Smooth muscle cell (in vitro differentiated cells): ENCODE data around the gene KSR1. TPM values are rescaled to one million over a fixed set of nuclear protein-coding genes. Genes with fewer than 3 reads are reported as not detected.

Experiments
- DNase-seq: peaks from one replicate; lab custom pipeline; 2025; ENCODE audit not compliant: unreplicated experiment; lab: John Stamatoyannopoulos, UW
- H2AFZ ChIP-seq: fragments of 200-600 bp; sonication (generic); 2 replicates; pipeline ENCODE4 v1.6.0; 2016; ENCODE audit warnings: antibody characterized with exemption, low read depth, mild to moderate bottlenecking
- H3F3A ChIP-seq: fragments of 200-600 bp; sonication (generic); 2 replicates; pipeline ENCODE4 v1.6.0; 2017; ENCODE audit warnings: antibody characterized with exemption, low read depth
- H3K27ac ChIP-seq: fragments of 200-600 bp; sonication (generic); 2 replicates; pipeline ENCODE4 v1.5.1; 2016; ENCODE audit warnings: low read depth, mild to moderate bottlenecking
- H3K27me3 ChIP-seq: fragments of 200-600 bp; sonication (generic); 2 replicates; pipeline ENCODE4 v1.6.1; 2016; ENCODE audit warnings: low read depth, mild to moderate bottlenecking
- H3K36me3 ChIP-seq: fragments of 200-600 bp; sonication (generic); 2 replicates; pipeline ENCODE4 v1.5.1; 2016; ENCODE audit warnings: low read depth
- H3K4me1 ChIP-seq: fragments of 200-600 bp; sonication (generic); 2 replicates; pipeline ENCODE4 v1.5.1; 2016; ENCODE audit warnings: low read depth
- H3K4me2 ChIP-seq: fragments of 200-600 bp; sonication (generic); 2 replicates; pipeline ENCODE4 v1.6.0; 2016; ENCODE audit warnings: mild to moderate bottlenecking
- H3K4me3 ChIP-seq: fragments of 200-600 bp; sonication (generic); 2 replicates; pipeline ENCODE4 v1.5.1; 2016; ENCODE audit warnings: mild to moderate bottlenecking
- H3K79me2 ChIP-seq: fragments of 200-600 bp; sonication (generic); 2 replicates; pipeline ENCODE4 v1.6.0; 2016; ENCODE audit warnings: low read depth, mild to moderate bottlenecking
- H3K9ac ChIP-seq: fragments of 200-600 bp; sonication (generic); 2 replicates; pipeline ENCODE4 v1.6.0; 2016; ENCODE audit warnings: low read depth
- H3K9me3 ChIP-seq: fragments of 200-600 bp; sonication (generic); replicated peaks from 2 replicates; pipeline ENCODE4 v1.5.1; 2016; ENCODE audit warnings: low read depth
- H4K20me1 ChIP-seq: fragments of 200-600 bp; sonication (generic); 2 replicates; pipeline ENCODE4 v1.6.0; 2016; ENCODE audit warnings: low read depth
- WGBS: methylation state at CpG from one replicate; pipeline ENCODE4 v1.1.7; 2016; ENCODE audit warnings: low lambda C conversion rate; 5-methylcytosine and 5-hydroxymethylcytosine counted together
- polyA plus RNA-seq: library from polyadenylated mRNA; unstranded; fragments of >200 nt; fragmentation: Nextera tagmentation; extraction: Ambion mirVana; gene quantifications from 2 replicates; pipeline ENCODE4 v1.2.1, GENCODE V29; 2016
- total RNA-seq: library from RNA; depleted of rRNA; stranded (reverse); fragments of >200 nt; gene quantifications from 2 replicates; pipeline ENCODE4 v1.2.3, GENCODE V29; 2014
- TF ChIP-seq, protein P1 (sequence below): fragments of 200-600 bp; sonication (generic); IDR thresholded peaks from 2 replicates; pipeline ENCODE4 v1.5.1; 2017; ENCODE audit warnings: borderline replicate concordance, mild to moderate bottlenecking, antibody characterized with exemption; ENCODE audit not compliant: insufficient read depth, poor library complexity, severe bottlenecking

The KSR1 gene
- total and polyA plus RNA-seq, 2 experiments from 2014 or later, result 40.4 to 65.1 TPM

DNA sequence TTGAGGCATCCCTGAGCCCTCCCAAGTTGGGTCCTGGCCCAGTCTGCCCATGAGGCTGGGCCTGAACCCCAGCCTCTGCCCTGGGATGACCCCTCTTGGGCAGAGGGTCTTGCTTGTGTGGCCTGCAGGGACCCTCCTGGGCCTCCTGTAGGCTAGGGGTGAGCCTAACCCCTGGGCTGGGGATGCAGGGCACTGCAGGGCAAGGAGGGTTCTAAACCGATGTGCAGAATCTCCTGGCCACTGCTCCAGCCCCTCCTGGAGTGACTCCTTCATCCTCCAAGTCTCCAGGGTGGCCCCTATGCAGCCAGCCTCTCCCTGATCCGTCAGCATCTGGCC, 212.2 kb downstream of the KSR1 start:
- H3K27ac ChIP-seq, result no peak overlapping the region
- H3K4me2 ChIP-seq, result no peak overlapping the region
- DNase-seq, result no peak
- H3K4me3 ChIP-seq, result no peak overlapping the region
- no peaks in the 10 kb centered on the region for H3F3A ChIP-seq
- 60% methylated on average over 2 of the region's 2 CpGs for WGBS
- H3K27me3 ChIP-seq, result no peaks in the 10 kb centered on the region
- H2AFZ ChIP-seq, result no peak overlapping the region
- no peaks in the 10 kb centered on the region for H3K79me2 ChIP-seq
- H3K4me1 ChIP-seq, result no peaks in the 10 kb centered on the region
- H3K9me3 ChIP-seq, result no peaks in the 10 kb centered on the region
- H3K9ac ChIP-seq, result no peak overlapping the region
- no peaks in the 10 kb centered on the region for H4K20me1 ChIP-seq
- no peaks in the 10 kb centered on the region for H3K36me3 ChIP-seq
- TF ChIP-seq, protein P1, sequence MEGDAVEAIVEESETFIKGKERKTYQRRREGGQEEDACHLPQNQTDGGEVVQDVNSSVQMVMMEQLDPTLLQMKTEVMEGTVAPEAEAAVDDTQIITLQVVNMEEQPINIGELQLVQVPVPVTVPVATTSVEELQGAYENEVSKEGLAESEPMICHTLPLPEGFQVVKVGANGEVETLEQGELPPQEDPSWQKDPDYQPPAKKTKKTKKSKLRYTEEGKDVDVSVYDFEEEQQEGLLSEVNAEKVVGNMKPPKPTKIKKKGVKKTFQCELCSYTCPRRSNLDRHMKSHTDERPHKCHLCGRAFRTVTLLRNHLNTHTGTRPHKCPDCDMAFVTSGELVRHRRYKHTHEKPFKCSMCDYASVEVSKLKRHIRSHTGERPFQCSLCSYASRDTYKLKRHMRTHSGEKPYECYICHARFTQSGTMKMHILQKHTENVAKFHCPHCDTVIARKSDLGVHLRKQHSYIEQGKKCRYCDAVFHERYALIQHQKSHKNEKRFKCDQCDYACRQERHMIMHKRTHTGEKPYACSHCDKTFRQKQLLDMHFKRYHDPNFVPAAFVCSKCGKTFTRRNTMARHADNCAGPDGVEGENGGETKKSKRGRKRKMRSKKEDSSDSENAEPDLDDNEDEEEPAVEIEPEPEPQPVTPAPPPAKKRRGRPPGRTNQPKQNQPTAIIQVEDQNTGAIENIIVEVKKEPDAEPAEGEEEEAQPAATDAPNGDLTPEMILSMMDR, result no peak

DNA sequence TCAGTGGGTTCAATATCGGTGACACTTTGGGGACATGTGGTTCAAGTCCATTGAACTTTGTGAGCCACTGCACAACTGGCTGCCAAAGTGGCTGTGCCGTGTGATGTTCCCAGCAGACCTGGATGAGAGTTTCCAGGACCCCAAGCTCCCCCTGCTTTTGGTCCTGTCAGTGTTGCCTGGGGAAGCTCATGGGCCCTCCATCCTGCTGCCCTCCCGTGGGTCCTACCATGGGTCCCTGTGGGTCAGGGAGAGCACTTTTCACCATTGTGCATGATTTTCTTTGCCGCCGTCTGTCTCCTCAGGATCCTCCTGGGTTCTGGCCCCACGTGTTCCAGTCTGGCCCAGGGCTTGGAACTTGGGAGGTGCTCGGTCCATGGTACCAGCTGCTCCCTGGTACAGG, 212.9 kb downstream of the KSR1 start:
- H3K79me2 ChIP-seq, result no peaks in the 10 kb centered on the region
- H3K4me2 ChIP-seq, result no peak overlapping the region
- no peak overlapping the region for H3K4me3 ChIP-seq
- DNase-seq, result no peak
- H3K9me3 ChIP-seq, result no peaks in the 10 kb centered on the region
- TF ChIP-seq, protein P1, result no peak
- 82% methylated on average over 7 of the region's 7 CpGs for WGBS
- no peak overlapping the region for H3K27ac ChIP-seq
- H3F3A ChIP-seq, result no peaks in the 10 kb centered on the region
- no peaks in the 10 kb centered on the region for H3K27me3 ChIP-seq
- H4K20me1 ChIP-seq, result no peaks in the 10 kb centered on the region
- H3K4me1 ChIP-seq, result no peaks in the 10 kb centered on the region
- no peaks in the 10 kb centered on the region for H3K36me3 ChIP-seq
- no peak overlapping the region for H3K9ac ChIP-seq
- H2AFZ ChIP-seq, result no peak overlapping the region

DNA sequence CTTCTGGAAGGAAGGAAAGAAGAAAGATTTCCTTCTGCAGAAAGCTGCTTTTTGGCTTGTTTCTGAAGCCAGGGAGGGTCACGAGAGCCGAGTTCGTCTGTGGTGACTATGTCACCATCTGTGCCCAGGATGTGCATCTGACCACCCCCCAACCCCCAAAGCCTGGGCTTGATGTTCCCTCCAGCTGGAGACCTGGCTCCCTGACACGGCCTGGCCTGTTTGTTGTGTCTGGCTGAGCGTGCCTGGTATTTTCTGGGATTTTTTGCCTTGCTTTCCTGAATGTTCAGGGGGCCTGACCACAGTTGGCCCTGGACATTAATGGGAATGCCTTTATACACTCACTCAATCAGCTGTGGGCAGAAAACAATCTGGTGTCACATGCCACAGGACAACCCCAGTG, 213.6 kb downstream of the KSR1 start:
- Histone ChIP-seq H4K20me1 (no peaks in the 10 kb centered on the region), H2AFZ (no peak overlapping the region), H3K4me3 (no peak overlapping the region), H3K4me2 (no peak overlapping the region), H3K27me3 (no peaks in the 10 kb centered on the region), H3F3A (no peaks in the 10 kb centered on the region), H3K27ac (no peak overlapping the region), H3K9ac (no peak overlapping the region), H3K36me3 (no peaks in the 10 kb centered on the region), H3K4me1 (no peaks in the 10 kb centered on the region), H3K79me2 (no peaks in the 10 kb centered on the region), H3K9me3 (no peaks in the 10 kb centered on the region)
- no peak for DNase-seq
- WGBS, result 89% methylated on average over 5 of the region's 5 CpGs
- TF ChIP-seq, protein P1, result no peak

DNA sequence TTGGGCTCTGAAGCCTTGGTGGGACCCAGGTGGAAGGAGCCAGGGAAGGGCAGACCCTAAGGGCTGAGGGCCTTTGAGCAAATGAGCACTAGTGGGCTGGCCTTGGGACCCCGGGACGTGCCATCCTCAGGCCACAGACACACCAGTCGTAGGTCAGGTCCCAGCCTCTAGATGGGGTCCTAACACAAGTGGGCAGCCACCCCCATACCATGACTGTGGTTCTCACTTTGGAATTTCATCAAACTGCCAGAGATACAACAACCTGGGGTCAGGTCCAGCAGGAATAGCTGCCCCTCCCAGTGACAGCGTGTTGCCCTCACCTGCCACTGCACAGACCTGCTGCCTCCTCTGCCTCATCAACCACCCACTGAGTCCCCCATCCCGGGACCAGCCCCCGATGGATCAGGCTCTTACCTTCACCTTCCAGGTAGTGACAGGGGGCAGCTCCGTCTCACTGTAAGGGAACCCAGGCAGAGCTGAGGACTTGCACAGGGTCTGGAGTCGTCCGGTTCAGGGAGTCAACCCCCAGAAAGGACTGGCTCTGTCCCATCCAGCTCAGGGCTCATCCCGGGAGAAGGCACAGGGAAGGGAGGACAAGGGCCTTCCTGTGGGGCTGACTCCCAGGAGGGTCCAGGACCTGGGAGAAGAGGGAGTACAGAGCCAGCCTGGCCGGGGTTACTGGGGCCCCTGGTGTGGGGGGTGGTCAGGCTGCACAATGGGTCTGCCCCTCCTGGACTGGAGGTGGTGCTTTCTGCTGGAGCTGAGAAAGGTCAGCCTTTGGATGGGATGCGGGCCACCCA, 214.7 kb downstream of the KSR1 start:
- Histone ChIP-seq H3K9ac (no peak overlapping the region), H3K4me1 (no peaks in the 10 kb centered on the region), H3F3A (no peaks in the 10 kb centered on the region), H4K20me1 (no peaks in the 10 kb centered on the region), H3K27me3 (no peaks in the 10 kb centered on the region), H3K4me3 (no peak overlapping the region), H3K9me3 (no peaks in the 10 kb centered on the region), H3K79me2 (no peaks in the 10 kb centered on the region), H3K4me2 (no peak overlapping the region), H2AFZ (no peak overlapping the region), H3K27ac (no peak overlapping the region), H3K36me3 (no peaks in the 10 kb centered on the region)
- no peak for DNase-seq
- WGBS, result 84% methylated on average over 12 of the region's 12 CpGs
- TF ChIP-seq, protein P1, result no peak
